ENCODE data around the gene CHD9.
"Not testable (repeated sequence)": the region's sequence is repeated elsewhere in the genome, so short reads cannot be mapped to it uniquely, and the experiment has no call there.

Gene CHD9

DNA sequence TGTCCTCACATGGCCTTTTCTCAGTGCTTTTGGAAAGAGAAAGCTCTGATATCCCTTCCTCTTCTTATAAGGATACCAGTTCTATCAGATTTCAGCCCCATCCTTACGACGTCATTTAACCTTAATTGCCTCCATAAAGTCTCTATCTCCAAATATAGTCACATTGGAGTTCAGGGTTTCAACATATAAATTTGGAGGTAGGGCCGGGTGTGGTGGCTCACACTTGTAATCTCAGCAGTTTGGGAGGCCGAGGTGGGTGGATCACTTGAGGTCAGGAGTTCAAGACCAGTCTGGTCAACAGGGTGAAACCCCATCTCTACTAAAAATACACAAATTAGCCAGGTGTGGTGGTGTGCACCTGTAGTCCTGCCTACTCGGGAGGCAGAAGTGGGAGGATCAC lies 7.3 kb upstream of the CHD9 start:
- DNase-seq (ENCODE audit: low read depth): not testable (repeated sequence)

DNA sequence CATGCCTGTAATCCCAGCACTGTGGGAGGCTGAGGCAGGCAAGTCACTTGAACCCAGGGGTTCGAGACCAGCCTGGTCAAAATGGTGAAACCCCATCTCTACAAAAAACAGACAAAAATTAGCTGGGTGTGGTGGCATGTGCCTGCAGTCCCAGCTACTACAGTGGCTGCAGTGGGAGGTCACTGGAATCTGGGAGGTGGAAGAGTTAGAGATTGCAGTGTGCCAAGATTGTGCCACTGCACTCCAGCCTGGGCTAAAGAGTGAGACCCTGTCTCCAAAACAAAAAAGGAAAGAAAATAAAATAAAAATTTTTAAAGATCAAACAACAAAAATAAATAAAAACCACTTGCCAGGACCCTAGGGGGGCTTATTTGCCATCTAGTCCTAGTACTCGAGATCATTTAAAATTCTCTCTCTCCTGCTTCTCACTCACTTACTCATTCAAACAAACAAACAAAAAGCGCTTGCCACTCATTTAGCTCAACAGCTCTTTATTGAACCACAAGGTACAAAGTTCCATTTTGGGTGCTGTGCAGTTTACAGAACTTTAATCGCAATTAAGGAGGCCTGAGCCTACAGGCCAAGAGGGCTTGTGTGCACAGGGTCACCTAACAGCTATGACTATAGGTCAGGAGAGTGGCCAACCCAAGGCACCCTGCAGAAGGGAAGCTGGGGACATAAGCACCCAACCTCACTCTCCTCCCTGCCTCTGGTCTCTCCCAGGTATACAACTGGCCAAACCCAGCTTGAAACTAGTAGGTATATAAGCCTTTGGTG lies 6.5 kb upstream of the CHD9 start:
- no peak for DNase-seq (ENCODE audit: low read depth)

DNA sequence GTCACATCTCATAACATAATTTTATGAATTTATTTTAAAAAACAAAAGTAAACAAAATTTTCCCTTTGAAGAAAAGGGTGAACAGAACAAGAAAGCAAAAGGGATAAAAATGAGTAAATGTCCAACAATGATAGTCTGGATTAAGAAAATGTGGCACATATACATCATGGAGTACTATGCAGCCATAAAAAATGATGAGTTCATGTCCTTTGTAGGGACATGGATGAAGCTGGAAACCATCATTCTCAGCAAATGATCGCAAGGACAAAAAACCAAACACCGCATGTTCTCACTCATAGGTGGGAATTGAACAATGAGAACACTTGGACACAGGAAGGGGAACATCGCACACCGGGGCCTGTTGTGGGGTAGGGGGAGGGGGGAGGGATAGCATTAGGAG lies 3.5 kb upstream of the CHD9 start:
- DNase-seq (ENCODE audit: low read depth): not testable (repeated sequence)

DNA sequence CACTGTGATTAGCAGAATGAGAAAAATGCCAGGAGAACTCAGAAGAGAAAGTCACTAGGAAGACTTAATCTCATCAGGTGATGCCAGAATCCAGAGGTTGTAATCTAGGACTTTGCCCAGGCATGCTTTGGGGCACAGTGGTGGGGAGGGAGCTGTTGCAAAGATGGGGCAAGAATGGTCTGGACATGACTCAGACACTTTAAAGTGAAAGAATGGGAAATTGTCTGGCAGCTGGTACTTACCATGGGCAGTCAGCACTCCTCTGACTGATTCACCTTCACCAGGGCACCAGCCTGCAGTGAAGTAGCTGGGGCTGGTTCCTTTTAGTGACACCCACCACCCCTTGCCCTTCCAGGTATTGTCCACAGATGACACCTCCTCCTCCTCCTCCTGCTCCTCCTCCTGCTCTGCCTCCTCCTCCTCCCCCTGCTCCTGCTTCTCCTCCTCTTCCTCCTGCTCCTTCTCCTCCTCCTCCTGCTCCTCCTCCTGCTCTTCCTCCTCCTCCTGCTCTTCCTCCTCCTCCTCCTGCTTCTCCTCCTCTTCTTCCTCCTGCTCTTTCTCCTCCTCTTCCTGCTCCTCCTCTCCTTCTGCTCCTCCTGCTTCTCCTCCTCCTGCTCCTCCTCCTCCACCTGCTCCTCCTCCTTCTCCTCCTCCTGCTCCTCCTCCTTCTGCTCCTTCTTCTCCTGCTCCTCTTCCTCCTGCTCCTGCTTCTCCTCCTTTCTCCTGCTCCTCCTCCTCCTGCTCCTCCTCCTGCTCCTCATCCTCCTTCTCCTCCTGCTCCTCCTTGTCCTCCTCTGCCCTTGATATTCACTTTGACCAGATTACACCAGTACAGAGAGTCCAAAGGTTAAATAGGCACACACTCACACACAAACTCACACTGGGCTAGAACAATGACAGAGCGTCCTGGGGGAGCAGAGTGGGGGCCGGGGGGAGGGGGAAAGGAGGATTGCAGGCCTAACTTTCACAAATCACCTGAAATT lies 2.0 kb upstream of the CHD9 start, which contains the start of gene CHD9NB:
Gene CHD9NB (minus strand): TSS at position 379 of the 983 bp plus-strand sequence. CDS start 8,739 bp downstream, outside the sequence.
- DNase-seq (ENCODE audit: low read depth): peak; percentile 90

DNA sequence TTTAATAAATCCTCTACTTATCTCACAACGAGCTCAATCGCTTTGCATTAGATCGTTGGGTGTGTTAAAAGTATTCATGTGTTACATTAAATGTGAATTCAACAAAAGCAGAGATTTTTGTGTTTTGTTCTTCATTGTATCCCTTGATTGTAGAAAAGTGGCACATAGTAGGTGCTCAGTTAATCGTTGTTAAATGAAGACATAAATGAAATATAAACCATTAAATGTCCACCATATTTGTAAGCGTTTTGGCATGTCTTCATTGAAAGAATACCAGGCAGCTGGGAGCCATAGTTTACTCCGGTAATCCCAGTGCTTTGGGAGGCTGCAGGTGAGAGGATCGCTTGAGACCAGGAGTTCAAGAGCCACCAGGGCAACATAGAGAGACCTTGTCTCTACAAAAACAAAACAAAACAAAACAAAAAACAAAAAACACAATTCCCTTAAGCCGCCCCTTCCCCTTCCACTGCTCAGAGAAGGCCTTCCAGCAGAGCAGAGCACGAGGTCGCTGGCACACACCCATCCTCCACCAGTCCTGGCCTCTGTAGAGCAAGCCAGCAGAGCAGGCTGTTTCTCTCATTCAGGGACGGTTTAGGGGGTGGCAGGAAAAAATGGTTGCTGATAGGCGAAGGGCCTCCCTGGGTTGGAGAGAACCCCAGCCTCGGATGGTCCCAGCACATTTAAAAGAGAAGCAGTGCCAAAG lies 673 bp upstream of the CHD9 start:
- no peak for DNase-seq (ENCODE audit: low read depth)

- DNase-seq (ENCODE audit: low read depth): no peak
Measured at GRCh38 chr16:53055541-53056391, 975 bp downstream of the CHD9 start.

GRCh38 chr16:53056392-53056881 lies 1.6 kb downstream of the CHD9 start:
- DNase-seq (ENCODE audit: low read depth): no peak

DNA sequence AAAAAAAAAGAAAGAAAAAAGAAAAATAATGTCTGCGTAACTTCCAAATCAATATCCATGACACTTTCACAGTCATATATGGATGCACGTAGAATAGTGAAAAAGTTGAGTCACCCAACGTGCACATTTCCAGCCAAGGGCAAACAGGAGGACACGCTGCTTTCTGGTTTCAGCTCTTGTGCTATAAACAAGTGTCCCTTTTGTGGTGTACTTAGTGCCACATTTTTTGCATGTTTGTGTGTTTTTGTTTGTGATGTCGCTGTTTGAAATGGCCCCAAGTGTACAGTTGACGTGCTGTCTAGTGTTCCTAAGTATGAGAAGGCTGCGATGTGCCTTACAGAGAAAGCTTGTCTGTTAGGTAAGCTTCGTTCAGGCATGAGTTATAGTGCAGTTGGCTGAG lies 2.9 kb downstream of the CHD9 start:
- no peak for DNase-seq (ENCODE audit: low read depth)

GRCh38 chr16:53058441-53058840 lies 3.6 kb downstream of the CHD9 start:
- DNase-seq (ENCODE audit: low read depth): no peak

- DNase-seq (ENCODE audit: low read depth): no peak
Measured at GRCh38 chr16:53058882-53059281, 4.1 kb downstream of the CHD9 start.

GRCh38 chr16:53059672-53060071 lies 4.9 kb downstream of the CHD9 start:
- no peak for DNase-seq (ENCODE audit: low read depth)

GRCh38 chr16:53061256-53061655 lies 6.5 kb downstream of the CHD9 start:
- no peak for DNase-seq (ENCODE audit: low read depth)

DNA sequence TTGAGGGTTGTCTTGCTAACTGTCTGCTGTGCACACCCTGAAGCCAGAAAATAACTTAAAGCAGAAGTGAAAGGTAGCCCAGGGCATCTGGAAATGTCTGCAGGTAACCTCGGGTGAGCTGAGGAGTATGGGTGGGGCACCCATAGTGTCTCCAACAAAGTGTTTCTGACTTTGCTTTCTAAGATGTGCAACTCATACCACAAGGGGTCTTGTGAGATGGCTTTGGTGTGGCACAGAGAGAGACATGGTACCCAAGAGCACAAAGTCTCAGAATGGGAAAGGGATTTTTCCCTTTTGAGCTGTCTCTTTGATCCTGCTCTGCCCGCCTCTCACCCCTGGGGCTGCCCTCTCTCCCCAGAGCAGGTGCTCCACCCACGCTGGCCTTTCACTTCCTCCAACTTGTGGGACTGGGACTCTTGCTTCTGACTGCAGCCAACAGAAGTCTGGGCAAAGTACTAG lies 6.9 kb downstream of the CHD9 start:
- no peak for DNase-seq (ENCODE audit: low read depth)

- no peak for DNase-seq (ENCODE audit: low read depth)
Measured at GRCh38 chr16:53064081-53064578, 9.3 kb downstream of the CHD9 start.

DNA sequence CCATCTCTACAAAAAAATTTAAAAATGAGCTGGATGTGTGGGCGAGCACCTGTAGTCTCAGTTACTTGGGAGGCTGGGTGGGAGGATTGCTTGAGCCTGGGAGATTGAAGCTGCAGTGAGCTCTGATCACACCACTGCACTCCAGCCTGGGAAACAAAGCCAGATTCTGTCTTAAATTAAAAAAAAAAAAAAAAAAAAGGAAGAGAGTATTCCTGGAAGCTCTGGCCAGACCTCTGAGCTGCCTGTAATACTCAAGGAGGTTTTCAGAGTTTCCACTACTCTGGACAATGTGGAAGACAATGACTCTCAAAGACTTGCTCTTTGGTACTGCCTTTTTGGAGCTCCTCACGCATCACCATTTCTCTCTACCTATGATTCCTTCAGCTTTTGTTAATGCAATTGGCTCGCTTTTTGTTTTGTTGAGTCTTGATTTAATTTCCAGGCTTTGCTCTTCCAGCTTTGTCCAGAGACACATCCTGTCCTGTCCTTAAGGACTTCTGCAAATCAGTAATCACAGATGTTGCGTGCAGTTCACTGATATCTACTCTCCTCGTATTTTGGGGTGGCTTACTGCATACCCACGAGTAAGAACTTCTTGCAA lies 10.8 kb downstream of the CHD9 start:
- DNase-seq (ENCODE audit: low read depth): no peak

GRCh38 chr16:53067675-53068074 lies 12.9 kb downstream of the CHD9 start:
- DNase-seq (ENCODE audit: low read depth): no peak

- DNase-seq (ENCODE audit: low read depth): no peak
Measured at GRCh38 chr16:53068423-53068833, 13.6 kb downstream of the CHD9 start.

GRCh38 chr16:53069772-53070171 lies 15.0 kb downstream of the CHD9 start:
- DNase-seq (ENCODE audit: low read depth): no peak

DNA sequence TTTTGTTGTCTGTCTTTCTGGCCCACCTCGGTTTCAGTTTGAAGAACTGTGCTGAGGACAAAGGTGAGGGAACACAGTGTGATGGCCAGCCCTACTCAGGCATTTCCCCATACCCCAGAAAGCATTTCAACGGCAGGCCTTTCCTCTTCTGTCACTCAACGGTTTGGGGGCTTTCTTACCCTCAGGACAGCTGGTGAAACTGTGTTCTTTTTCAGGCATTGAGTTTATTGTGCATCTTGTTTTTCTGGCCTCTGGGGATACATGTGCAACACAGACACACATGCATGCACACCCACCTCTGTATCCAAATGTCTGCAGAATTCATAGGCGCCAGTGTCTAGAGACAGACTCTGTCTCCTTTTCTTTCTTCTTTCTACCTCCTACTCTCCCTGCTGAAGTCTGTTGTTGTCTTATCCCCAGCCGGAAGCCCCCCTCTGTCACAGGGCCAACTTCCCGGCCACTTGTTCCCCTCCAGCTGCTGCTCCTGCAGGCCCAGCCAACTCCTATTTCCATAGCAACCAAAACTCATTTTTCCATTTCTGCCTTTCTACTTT lies 17.0 kb downstream of the CHD9 start:
- DNase-seq (ENCODE audit: low read depth): no peak

DNA sequence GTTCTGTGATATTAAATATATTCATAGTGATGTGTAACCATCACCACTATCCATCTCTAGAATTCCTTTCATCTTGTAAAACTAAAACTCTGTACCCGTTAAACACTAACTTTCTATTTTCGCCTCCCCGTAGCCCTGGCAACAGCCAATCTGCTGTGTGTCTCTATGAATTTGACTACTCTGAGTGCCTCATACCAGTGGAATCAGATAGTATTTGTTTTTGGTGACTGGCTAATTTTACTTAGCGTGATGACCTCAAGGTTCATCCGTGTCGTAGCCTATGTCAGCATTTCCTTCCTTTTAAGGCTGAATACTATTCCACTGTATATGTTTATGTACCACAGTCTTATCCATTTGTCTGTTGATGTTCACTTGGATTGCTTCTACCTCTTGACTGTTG lies 18.2 kb downstream of the CHD9 start:
- DNase-seq (ENCODE audit: low read depth): no peak

All from GM04503 (cell line).